HCT116 (cell line): ENCODE measurements around the gene UBE2Q2. TPM values are rescaled to one million over a fixed set of nuclear protein-coding genes. Genes with fewer than 3 reads are reported as not detected.
A peak's percentile ranks its signal among the peaks of the same experiment; 100 is the strongest.

Experiments
- ATAC-seq: fragments of 200-7000 bp; cut with Tn5 transposase; 2 replicates; pipeline ENCODE4 v1.9.1; 2020; ENCODE audit warnings: mild to moderate bottlenecking, moderate library complexity
- BruUV-seq: library from RNA; stranded (reverse); fragments of 400-500 nt; replicated peaks from 2 replicates; lab custom pipeline; 2021; lab: Mats Ljungman, UMichigan
- CTCF ChIA-PET: fragments of 300-600 bp; sonication (Branson Sonifier 250); formaldehyde crosslinking; loops from one replicate; lab custom pipeline; 2021; ENCODE audit warnings: antibody characterized with exemption; lab: Charles Lee
- POLR2A ChIA-PET: fragments of 300-600, 350-600 bp; sonication (Branson Sonifier 250); formaldehyde crosslinking; loops from one replicate; lab custom pipeline; 2021; ENCODE audit warnings: antibody characterized with exemption; lab: Charles Lee
- RAD21 ChIA-PET, 2 experiments: fragments of 300-600 bp; sonication (Branson Sonifier 250); formaldehyde crosslinking; loops; one replicate each; lab custom pipeline; 2023; ENCODE audit warnings: low total read pairs in 2 of 2; ENCODE audit not compliant: uncharacterized antibody in 2 of 2, unreplicated experiment in 2 of 2, low non-redundant PET in 1 of 2; lab: Charles Lee
- DNase-seq: peaks from one replicate; pipeline ENCODE4 v3.0.0-alpha.2; 2010; ENCODE audit warnings: low read depth, low spot score
- H2AFZ ChIP-seq: fragments of 200-600 bp; shearing (Covaris generic), sonication (generic); 2 replicates; pipeline ENCODE4 v1.6.1; 2017; ENCODE audit warnings: low read depth, mixed run types, mixed read lengths, antibody characterized with exemption, low read length; ENCODE audit not compliant: poor library complexity, severe bottlenecking
- H3K27ac ChIP-seq: 2 replicates; pipeline ENCODE4 v1.5.1; 2012; ENCODE audit warnings: low read depth, low read length
- H3K27me3 ChIP-seq: fragments of 200-600 bp; sonication (generic); 2 replicates; pipeline ENCODE4 v1.6.1; 2016; ENCODE audit warnings: mixed run types, low read length, mixed read lengths; ENCODE audit not compliant: insufficient read depth
- H3K36me3 ChIP-seq, 2 experiments: fragments of 200-500 bp in 1 of 2; fragments of 200-600 bp in 1 of 2; sonication (Bioruptor generic) in 1 of 2; sonication (generic) in 1 of 2; 2 replicates each; pipeline versions ENCODE4 v1.5.1 to v1.6.1; 2014 to 2016; ENCODE audit warnings: low read length in 2 of 2, inconsistent platforms in 1 of 2, mixed read lengths in 1 of 2, mixed run types in 1 of 2; ENCODE audit not compliant: insufficient read depth in 2 of 2, control insufficient read depth in 1 of 2
- H3K4me1 ChIP-seq, 2 experiments: fragments of 200-600 bp in 1 of 2; sonication (generic) in 1 of 2; 2 replicates each; pipeline versions ENCODE4 v1.5.1 to v1.6.1; 2012 to 2017; ENCODE audit warnings: low read length in 2 of 2, inconsistent platforms in 1 of 2, mild to moderate bottlenecking in 1 of 2, mixed read lengths in 1 of 2, mixed run types in 1 of 2, moderate library complexity in 1 of 2; ENCODE audit not compliant: insufficient read depth in 2 of 2, control insufficient read depth in 1 of 2
- H3K4me2 ChIP-seq: fragments of 200-600 bp; sonication (generic); 2 replicates; pipeline ENCODE4 v1.6.1; 2017; ENCODE audit warnings: mixed run types, low read length, mixed read lengths
- H3K4me3 ChIP-seq, 2 experiments: fragments of 200-600 bp in 1 of 2; sonication (generic) in 1 of 2; replicated peaks in 1 of 2; 2 replicates each; pipeline ENCODE4 v1.5.1; 2011 to 2016; ENCODE audit warnings: low read length in 2 of 2, control low read depth in 1 of 2, low read depth in 1 of 2, mild to moderate bottlenecking in 1 of 2, mixed read lengths in 1 of 2, mixed run types in 1 of 2
- H3K79me2 ChIP-seq: fragments of 200-600 bp; sonication (generic); 2 replicates; pipeline ENCODE4 v1.6.1; 2017; ENCODE audit warnings: mild to moderate bottlenecking, mixed run types, low read length, moderate library complexity, mixed read lengths; ENCODE audit not compliant: insufficient read depth
- H3K9ac ChIP-seq: fragments of 200-600 bp; sonication (generic); 2 replicates; pipeline ENCODE4 v1.6.1; 2016; ENCODE audit warnings: low read length, mixed read lengths
- H3K9me2 ChIP-seq: fragments of 200-600 bp; sonication (generic), shearing (Covaris generic); 2 replicates; pipeline ENCODE4 v1.6.1; 2017; ENCODE audit warnings: mixed run types, mild to moderate bottlenecking, moderate library complexity; ENCODE audit not compliant: insufficient read depth
- H3K9me3 ChIP-seq, 2 experiments: fragments of 200-500 bp in 1 of 2; fragments of 200-600 bp in 1 of 2; sonication (Bioruptor generic) in 1 of 2; sonication (generic) in 1 of 2; 2 replicates each; pipeline ENCODE4 v1.6.1; 2014 to 2017; ENCODE audit warnings: low read length in 2 of 2, mixed read lengths in 2 of 2, inconsistent platforms in 1 of 2, low read depth in 1 of 2, mild to moderate bottlenecking in 1 of 2, mixed run types in 1 of 2, moderate library complexity in 1 of 2; ENCODE audit not compliant: control insufficient read depth in 1 of 2, insufficient read depth in 1 of 2
- H4K20me1 ChIP-seq: fragments of 200-600 bp; sonication (generic), shearing (Covaris generic); 2 replicates; pipeline ENCODE4 v1.6.1; 2017; ENCODE audit warnings: mixed run types, mild to moderate bottlenecking, moderate library complexity; ENCODE audit not compliant: insufficient read depth
- CTCF ChIP-seq, 3 experiments: fragments of 200-600 bp in 1 of 3; sonication (generic) in 1 of 3; IDR thresholded peaks in 2 of 3; conservative IDR thresholded peaks in 1 of 3; 2 replicates each; pipeline ENCODE4 v1.5.1; 2012 to 2017; ENCODE audit warnings: low read depth in 2 of 3, low read length in 2 of 3, antibody characterized with exemption in 1 of 3, borderline replicate concordance in 1 of 3, control low read depth in 1 of 3, mild to moderate bottlenecking in 1 of 3, mixed read lengths in 1 of 3, mixed run types in 1 of 3, moderate library complexity in 1 of 3; ENCODE audit not compliant: insufficient read depth in 1 of 3
- RAD21 ChIP-seq: IDR thresholded peaks from 2 replicates; pipeline ENCODE4 v1.6.1; 2012; ENCODE audit warnings: low read depth, mild to moderate bottlenecking
- ZFX ChIP-seq: fragments of 450-650 bp; IDR thresholded peaks from 2 replicates; pipeline ENCODE4 v1.6.1; 2017
- intact Hi-C: fragments of 100-400 bp; cut with micrococcal nuclease; formaldehyde crosslinking; loops from 2 replicates; pipeline ENCODE4 v1.10.0; 2022
- total RNA-seq: library from RNA; stranded (reverse); gene quantifications from one replicate; pipeline ENCODE4 v1.2.1, GENCODE V29; 2021; ENCODE audit not compliant: unreplicated experiment

The UBE2Q2 gene
- total RNA-seq, 1 experiment from 2014 or later = 12.3 TPM

DNA sequence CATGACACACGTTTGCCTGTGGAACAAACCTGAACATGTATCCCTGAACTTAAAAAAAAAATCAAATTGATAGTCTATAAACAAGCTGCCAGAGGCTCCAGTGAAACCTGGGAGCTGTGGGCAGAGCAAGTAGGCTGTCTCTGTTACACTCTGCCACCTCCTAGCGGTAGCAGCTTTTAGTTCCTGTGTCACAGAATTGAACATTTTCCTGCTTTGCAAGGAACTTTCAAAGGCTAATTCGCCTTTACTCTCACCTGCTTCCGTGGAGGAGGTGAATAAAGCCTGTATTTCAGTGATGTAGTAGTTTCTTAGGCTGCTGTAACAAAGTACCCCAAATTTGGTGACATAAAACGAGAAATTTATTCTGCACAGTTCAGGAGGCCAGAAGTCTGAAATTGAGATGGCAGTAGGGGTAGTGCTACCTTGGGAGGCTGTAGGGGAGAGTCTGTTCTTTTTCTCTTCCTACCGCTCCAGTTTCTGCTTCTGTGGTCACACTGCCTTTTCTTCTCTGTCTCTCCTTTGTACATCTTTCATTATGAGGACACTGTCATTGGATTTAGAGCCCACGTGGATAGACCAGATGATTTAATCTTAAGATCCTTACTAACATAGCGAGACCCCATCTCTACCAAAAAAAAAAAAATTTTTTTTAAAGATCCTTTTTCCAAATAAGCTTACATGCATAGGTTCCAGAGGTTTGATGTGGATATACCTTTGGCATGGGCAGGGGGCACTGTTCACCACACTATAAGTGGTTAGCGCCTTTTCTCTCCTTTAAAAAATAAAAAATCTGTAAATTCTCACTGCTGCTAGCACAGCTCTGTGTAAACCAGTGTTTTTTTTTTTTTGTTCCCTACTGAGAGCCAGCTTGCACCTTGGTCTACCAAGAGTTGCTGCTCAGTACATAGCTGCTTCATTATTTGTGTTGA, 85.7 kb downstream of the UBE2Q2 start:
- peak; percentile 10 for DNase-seq
- ChIA-PET POLR2A (no interaction called here), RAD21 (interaction anchor here in 1 of 2 experiments (1.1 kb wide), 1 partner anchor 210 kb away, joined by 3 read pairs; no protein-coding TSS in a partner anchor), CTCF (interaction anchor here (0.7 to 3.0 kb wide), 15 partner anchors 8 to 486 kb away, joined by 3 to 42 read pairs (median 4); no protein-coding TSS in a partner anchor)
- H3K9me3 ChIP-seq = no peaks in the 10 kb centered on the region
- no peaks in the 10 kb centered on the region for H3K4me1 ChIP-seq
- peaks cover 74% of the 10 kb centered on the region for H3K79me2 ChIP-seq
- peaks cover 9 to 28% of the 10 kb centered on the region in 2 experiments; a peak in 3 of 4 replicates for H3K36me3 ChIP-seq
- peaks cover 11% of the 10 kb centered on the region; the same call in 1 of the 2 replicates for H4K20me1 ChIP-seq
- H3K9ac ChIP-seq = no peak overlapping the region
- TF ChIP-seq CTCF (IDR thresholded peaks at IDR 0.05 in 2 of 3, conservative IDR thresholded peaks at IDR 0.05 in 1 of 3; ENCODE audit: borderline replicate concordance in 1 of 3, insufficient read depth in 1 of 3, low read depth in 2 of 3, low read length in 2 of 3) (peak; percentile 26 to 55 (median 41); a peak in 4 of 6 replicates), ZFX (no peak), RAD21 (peak; percentile 37; the same call in 1 of the 2 replicates)
- no peak overlapping the region for H3K27ac ChIP-seq
- H3K27me3 ChIP-seq = no peaks in the 10 kb centered on the region
- no peak overlapping the region for H3K4me3 ChIP-seq
- H3K4me2 ChIP-seq = no peak overlapping the region
- peak; percentile 78 for ATAC-seq
- no TSS peak for BruUV-seq
- H3K9me2 ChIP-seq = no peaks in the 10 kb centered on the region
- intact Hi-C loops = loop anchor here (1.0 kb wide), 1 partner anchor 210 kb away; no protein-coding TSS in a partner anchor
- H2AFZ ChIP-seq = no peak overlapping the region
